Thyroid gland (tissue), 4 donors: ENCODE results near the gene WASL.
A peak's percentile ranks its signal among the peaks of the same experiment; 100 is the strongest.

Source experiments
- POLR2A ChIP-seq, 2 donors: fragments of 450-650 bp; IDR thresholded peaks; one replicate each; pipeline ENCODE4 v1.6.1; 2017; ENCODE audit warnings: antibody characterized with exemption in 2 of 2, mild to moderate bottlenecking in 2 of 2, moderate library complexity in 1 of 2
- TF ChIP-seq, protein P1 (sequence below), 6 experiments: fragments of 200-600 bp in 3 of 6; fragments of 450-650 bp in 3 of 6; sonication (generic) in 3 of 6; IDR thresholded peaks; one replicate each; pipeline ENCODE4 v1.5.1; 2016 to 2019; ENCODE audit warnings: antibody characterized with exemption in 6 of 6, mild to moderate bottlenecking in 2 of 6, inconsistent platforms in 1 of 6, moderate library complexity in 1 of 6

DNA sequence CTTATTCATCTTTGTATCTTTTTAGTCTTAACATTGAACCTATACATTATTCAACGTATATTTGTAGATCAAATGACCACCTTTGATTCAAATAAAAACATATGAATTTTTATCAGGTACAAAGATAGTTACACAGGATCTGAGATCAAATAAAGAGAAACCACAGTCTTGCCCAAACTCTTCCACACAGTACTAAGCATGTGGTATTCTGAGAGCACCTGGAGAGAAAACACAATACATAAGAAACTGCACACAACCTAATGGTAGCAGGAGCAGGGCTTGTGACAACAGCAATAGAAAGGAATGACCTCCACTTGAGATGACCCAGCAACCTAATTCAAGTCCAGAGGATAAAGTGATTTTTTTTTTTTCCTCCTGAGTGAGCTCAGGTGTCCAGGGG lies 6.5 kb upstream of the WASL start:
- TF ChIP-seq, protein P1, sequence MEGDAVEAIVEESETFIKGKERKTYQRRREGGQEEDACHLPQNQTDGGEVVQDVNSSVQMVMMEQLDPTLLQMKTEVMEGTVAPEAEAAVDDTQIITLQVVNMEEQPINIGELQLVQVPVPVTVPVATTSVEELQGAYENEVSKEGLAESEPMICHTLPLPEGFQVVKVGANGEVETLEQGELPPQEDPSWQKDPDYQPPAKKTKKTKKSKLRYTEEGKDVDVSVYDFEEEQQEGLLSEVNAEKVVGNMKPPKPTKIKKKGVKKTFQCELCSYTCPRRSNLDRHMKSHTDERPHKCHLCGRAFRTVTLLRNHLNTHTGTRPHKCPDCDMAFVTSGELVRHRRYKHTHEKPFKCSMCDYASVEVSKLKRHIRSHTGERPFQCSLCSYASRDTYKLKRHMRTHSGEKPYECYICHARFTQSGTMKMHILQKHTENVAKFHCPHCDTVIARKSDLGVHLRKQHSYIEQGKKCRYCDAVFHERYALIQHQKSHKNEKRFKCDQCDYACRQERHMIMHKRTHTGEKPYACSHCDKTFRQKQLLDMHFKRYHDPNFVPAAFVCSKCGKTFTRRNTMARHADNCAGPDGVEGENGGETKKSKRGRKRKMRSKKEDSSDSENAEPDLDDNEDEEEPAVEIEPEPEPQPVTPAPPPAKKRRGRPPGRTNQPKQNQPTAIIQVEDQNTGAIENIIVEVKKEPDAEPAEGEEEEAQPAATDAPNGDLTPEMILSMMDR (IDR thresholded peaks at IDR 0.05), result no peak
- peak in 1 of 2 donors; percentile 9 for TF ChIP-seq POLR2A (IDR thresholded peaks at IDR 0.05)
